Embryonic facial prominence (tissue), 1 donor: ENCODE measurements around the gene PCDHGA8.
"Not testable (repeated sequence)": the region's sequence is repeated elsewhere in the genome, so short reads cannot be mapped to it uniquely, and the experiment has no call there.

Source experiments
- DNase-seq: peaks from one replicate; pipeline ENCODE4 v3.0.0-alpha.2; 2016; ENCODE audit errors: extremely low spot score

PCDHGA8 gene

DNA sequence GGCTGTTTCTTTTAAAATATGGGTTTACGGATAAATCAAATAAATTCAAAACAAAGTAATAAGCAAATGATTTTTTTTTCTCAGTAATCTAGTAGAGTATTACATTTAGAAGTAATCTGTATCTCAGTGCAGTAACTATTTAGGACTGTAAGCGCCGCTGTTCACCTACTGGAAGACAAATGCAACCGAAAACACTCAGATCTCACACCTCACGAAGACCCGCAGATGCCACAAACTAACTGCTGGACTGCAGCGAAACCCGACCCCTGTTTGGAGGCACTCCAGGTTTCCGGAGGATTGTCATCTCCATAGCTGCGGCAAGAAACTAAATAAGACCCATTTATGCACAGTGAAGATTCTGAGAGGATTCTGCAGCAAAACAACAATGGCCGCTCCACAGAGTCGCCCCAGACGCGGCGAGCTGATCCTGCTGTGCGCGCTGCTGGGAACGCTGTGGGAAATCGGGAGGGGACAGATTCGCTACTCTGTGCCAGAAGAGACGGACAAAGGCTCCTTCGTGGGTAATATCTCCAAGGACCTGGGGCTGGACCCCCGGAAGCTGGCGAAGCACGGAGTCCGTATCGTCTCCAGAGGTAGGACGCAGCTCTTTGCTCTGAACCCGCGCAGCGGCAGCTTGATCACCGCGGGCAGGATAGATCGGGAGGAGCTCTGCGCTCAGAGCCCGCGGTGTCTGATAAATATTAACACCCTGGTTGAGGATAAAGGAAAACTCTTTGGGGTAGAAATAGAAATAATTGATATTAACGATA lies at the start of gene PCDHGA8:
TSS of gene PCDHGA8 (plus strand) at position 205 of the 770 bp plus-strand sequence. CDS start at position 386, 181 bp downstream.
- DNase-seq: no peak

DNA sequence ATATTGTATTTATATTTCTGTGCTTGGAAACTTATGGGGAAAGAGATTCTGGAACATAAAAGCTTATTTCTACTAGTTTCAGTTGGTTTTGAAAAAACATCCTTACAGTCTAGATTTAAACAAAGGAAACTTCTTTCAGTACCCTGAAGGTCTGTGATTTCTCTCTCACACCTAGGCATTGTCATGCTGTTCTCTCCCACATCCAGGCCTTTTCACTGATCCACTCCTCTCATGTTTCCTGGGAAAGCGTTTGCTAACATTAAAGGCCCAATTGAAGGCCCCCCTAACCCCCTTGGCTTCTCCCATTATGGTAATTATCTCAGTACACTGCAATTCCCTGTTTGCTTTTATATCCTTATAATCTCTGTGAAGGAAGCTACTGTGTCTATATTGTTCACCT lies 49.7 kb upstream of the PCDHGA8 start:
- no peak for DNase-seq

DNA sequence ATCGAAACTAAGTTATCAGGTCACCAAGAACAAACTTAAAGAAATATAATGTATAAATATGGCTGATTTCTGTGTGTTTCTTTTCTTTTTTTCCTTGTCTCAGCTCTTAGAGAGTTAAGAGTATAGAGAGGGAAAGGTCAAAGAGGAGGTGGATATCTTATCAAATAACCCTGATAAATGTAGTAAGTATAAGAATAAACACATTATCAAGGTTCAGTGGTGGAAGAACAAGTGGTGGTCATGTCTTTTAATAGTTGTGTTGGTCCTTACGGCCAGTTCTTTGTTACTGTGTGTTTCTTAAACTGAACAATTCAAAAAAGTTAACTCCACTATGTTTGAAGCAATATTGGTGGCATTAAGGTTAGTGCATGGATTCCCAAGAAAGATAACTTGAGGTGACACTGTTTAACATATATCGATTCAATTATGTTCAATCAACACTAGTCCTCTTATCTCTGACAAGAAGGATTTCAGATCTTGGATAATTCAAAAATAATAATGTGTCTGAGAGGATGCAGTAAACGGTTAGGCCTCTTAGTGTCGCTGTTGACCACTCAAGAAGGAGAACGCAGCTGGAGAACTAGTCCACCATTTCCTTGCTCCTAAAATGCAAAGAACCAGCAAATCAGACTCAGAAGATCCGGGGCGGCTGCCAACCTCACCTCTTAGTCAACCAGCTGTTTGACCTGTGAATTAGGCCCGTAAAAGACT lies 49.0 kb upstream of the PCDHGA8 start, which contains the start of gene PCDHGA3:
TSS of gene PCDHGA3 (plus strand) at position 588 of the 711 bp plus-strand sequence. CDS start 205 bp downstream, outside the sequence.
- no peak for DNase-seq

DNA sequence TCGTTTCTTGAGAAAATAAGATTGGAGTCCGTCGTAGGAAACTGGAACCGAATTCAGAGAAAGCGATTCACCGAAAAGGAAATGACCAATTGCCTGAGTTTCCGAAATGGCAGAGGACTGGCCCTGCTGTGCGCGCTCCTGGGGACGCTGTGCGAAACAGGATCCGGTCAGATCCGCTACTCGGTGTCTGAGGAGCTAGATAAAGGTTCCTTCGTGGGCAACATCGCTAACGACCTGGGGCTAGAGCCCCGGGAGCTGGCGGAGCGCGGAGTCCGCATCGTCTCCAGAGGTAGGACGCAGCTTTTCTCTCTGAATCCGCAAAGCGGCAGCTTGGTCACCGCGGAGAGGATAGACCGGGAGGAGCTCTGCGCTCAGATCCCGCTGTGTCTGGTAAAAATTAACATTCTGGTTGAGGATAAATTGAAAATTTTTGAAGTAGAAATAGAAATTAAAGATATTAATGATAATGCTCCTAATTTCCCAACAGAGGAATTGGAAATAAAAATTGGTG lies 48.4 kb upstream of the PCDHGA8 start:
- no peak for DNase-seq

DNA sequence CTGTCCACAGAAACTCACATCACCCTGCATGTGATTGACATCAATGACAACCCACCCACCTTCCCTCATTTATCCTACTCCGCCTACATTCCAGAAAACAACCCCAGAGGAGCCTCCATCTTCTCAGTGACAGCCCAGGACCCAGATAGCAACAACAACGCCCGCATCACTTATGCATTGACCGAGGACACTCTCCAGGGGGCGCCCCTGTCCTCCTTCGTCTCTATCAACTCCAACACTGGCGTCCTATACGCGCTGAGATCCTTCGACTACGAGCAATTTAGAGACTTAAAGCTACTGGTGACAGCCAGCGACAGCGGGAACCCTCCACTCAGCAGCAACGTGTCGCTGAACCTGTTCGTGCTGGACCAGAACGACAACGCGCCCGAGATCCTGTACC lies 47.1 kb upstream of the PCDHGA8 start:
- no peak for DNase-seq

DNA sequence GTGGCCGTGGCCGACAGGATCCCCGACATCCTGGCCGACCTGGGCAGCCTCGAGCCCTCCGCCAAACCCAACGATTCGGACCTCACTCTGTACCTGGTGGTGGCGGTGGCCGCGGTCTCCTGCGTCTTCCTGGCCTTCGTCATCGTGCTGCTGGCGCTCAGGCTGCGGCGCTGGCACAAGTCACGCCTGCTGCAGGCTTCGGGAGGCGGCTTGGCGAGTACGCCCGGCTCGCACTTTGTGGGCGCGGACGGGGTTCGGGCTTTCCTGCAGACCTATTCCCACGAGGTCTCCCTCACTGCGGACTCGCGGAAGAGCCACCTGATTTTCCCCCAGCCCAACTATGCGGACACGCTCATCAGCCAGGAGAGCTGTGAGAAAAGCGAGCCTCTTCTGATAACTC lies 46.4 kb upstream of the PCDHGA8 start:
- not testable (repeated sequence) for DNase-seq

DNA sequence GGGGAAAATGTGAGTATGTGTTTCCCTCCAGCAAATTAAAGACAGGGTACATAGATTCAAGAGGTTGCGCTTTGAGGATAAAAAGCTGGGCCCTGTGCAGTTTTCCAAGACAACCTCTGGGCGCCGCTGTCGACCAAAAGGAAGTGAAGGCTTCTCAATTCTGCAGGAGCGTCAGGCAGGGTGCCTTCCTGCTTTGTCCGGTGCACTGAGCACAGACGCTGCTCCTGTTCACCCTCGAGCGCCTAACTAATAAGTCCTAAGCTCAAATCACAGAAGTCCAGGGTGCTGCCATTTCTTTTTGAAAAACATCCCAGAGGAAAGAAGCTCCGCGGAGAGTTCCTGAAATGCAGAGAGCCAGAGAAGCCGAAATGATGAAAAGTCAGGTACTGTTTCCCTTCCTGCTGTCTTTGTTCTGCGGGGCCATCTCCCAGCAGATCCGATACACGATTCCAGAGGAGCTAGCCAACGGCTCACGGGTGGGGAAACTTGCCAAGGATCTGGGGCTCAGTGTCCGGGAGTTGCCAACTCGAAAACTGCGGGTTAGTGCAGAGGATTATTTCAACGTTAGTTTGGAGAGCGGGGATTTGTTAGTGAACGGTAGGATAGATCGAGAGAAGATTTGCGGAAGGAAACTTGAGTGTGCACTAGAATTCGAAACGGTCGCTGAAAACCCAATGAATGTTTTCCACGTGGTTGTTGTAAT lies 42.4 kb upstream of the PCDHGA8 start, which contains the start of gene PCDHGB1:
TSS of gene PCDHGB1 (plus strand) at position 183 of the 703 bp plus-strand sequence. CDS start at position 345, 162 bp downstream.
- no peak for DNase-seq

DNA sequence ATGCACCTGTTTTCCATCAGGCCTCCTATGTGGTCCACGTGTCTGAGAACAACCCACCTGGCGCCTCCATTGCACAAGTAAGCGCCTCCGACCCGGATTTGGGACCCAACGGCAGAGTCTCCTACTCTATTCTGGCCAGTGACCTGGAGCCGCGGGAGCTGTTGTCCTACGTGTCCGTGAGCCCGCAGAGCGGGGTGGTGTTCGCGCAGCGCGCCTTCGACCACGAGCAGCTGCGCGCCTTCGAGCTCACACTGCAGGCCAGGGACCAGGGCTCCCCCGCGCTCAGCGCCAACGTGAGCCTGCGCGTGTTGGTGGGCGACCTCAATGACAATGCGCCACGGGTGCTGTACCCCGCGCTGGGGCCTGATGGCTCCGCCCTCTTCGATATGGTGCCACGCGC lies 40.8 kb upstream of the PCDHGA8 start:
- no peak for DNase-seq

DNA sequence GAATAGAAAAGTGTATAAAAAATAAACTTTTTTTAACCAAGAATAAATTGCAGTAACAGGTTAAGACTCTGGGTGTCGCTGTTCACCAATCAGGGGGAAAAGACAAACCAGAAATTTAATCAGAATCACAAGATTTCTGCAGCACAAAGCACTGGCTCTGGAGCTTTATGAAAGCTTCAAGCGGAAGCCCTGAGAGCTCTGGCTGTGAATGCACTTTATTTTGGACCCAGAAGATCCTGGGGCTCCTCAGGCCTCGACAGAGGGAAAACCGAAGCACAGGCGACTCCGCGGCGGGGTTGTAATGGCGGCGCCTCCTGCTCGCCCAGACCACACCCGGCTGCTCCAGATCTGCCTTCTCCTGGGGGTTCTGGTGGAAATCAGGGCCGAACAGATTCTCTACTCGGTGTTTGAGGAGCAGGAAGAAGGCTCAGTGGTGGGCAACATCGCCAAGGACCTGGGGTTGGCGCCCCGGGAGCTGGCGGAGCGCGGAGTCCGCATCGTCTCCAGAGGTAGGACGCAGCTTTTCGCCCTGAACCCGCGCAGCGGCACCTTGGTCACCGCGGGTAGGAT lies 37.4 kb upstream of the PCDHGA8 start, which contains the start of gene PCDHGA4:
TSS of gene PCDHGA4 (plus strand) at position 122 of the 570 bp plus-strand sequence. CDS start at position 209, 87 bp downstream.
- DNase-seq: no peak

DNA sequence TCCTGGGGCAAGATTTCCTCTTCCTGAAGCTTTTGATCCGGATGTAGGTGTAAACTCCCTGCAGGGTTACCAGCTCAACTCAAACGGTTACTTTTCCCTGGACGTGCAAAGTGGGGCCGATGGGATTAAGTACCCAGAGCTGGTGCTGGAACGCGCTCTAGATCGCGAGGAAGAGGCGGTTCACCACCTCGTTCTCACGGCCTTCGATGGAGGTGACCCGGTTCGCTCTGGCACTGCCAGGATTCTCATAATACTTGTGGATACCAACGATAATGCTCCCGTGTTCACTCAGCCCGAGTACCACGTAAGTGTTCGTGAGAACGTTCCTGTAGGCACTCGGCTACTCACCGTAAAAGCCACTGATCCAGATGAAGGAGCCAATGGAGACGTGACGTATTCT lies 36.8 kb upstream of the PCDHGA8 start:
- no peak for DNase-seq

DNA sequence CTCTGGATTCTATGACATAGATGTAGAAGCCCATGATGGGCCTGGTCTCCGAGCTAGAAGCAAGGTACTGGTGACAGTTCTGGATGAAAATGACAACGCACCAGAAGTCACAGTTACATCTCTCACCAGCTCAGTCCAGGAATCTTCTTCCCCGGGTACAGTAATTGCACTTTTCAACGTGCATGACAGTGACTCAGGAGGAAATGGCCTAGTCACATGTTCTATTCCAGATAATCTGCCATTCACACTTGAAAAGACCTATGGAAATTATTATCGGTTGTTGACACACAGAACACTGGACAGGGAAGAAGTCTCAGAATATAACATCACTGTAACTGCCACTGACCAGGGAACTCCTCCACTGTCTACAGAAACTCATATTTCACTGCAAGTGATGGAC lies 36.3 kb upstream of the PCDHGA8 start:
- no peak for DNase-seq

DNA sequence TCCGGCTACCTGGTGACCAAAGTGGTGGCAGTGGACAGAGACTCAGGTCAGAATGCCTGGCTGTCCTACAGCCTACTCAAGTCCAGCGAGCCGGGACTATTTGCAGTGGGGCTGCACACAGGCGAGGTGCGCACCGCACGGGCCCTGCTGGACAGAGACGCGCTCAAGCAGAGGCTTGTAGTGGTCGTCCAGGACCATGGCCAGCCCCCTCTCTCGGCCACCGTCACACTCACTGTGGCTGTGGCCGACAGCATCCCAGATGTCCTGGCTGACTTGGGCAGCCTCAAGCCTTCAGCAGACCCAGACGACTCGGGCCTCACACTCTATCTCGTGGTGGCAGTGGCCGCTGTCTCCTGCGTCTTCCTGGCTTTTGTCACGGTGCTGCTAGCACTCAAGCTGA lies 35.5 kb upstream of the PCDHGA8 start:
- DNase-seq: no peak

DNA sequence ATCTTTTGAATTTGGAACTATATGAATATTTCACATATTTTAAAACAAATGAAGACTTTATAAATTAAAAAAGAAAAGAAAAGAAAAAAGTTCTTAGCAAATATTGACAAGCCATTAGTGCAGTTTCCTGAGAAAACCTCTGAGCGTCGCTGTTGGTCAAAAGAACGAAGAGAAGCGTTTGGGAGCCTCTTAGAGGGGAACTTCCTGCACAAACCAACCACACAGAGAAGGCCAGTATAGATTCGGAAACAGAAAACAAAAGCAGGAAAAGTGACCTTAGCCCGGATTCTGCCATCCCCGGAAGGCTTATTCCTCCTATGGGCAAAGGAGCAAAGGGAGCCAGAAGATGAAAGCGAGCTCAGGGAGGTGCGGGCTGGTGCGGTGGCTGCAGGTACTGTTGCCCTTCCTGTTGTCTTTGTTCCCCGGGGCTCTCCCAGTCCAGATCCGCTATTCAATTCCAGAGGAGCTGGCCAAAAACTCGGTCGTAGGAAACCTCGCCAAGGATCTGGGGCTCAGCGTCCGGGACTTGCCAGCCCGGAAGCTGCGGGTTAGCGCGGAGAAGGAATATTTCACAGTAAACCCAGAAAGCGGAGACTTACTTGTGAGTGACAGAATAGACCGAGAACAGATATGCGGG lies 32.5 kb upstream of the PCDHGA8 start, which contains the start of gene PCDHGB2:
TSS of gene PCDHGB2 (plus strand) at position 205 of the 637 bp plus-strand sequence. CDS start at position 347, 142 bp downstream.
- no peak for DNase-seq

DNA sequence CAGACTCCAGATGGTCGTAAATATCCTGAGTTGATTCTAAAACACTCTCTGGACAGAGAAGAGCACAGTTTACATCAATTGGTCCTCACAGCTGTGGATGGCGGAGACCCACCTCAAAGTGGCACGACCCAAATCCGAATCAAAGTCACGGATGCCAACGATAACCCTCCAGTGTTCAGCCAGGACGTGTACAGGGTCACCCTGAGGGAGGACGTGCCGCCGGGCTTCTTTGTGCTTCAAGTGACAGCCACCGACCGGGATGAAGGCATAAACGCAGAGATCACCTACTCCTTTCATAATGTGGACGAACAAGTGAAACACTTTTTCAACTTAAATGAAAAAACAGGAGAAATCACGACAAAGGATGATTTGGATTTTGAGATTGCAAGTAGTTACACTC lies 31.7 kb upstream of the PCDHGA8 start:
- DNase-seq: no peak

DNA sequence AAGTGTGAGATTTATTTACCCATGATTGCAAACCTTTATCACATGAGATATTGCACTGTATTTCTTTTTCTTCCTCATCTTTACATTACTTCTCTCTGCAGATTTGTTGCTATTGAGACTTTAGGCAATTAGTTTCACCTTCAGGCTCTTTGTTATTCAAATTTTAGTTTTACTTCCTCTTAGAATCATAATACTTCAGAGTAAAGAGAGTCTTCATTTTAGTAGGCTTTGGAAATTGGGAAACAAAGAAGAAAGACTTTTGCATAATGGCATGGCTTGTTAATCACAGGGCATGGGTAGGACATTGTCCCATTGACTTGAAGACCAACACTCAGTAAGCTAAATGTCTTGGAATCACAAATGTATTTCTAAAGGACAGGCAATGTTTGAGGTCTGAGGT lies 29.7 kb upstream of the PCDHGA8 start:
- DNase-seq: no peak

DNA sequence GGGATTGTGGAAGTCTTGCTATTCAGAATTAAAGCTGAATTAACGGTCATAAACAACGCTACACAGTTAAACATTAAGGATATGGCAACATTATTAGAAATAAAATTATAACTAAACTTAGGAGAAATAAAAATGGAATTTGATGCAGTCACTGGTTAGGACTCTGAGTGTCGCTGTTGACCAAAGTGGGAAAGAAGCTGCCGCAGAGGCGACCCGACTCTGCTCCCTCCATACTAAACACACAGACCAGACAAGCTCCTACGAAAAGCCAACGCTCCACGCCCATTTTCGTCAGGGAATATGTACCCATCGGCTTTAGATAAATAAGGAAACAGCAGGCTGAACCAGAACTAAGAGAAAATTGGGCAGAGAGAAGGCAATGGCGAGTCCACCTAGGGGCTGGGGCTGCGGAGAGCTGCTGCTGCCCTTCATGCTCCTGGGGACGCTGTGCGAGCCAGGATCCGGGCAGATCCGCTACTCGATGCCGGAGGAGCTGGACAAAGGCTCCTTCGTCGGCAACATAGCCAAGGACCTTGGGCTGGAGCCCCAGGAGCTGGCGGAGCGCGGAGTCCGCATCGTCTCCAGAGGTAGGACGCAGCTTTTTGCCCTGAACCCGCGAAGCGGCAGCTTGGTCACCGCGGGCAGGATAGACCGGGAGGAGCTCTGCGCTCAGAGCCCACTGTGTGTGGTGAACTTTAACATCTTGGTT lies 28.3 kb upstream of the PCDHGA8 start, which contains the start of gene PCDHGA5:
TSS of gene PCDHGA5 (plus strand) at position 211 of the 709 bp plus-strand sequence. CDS start at position 380, 169 bp downstream.
- no peak for DNase-seq

DNA sequence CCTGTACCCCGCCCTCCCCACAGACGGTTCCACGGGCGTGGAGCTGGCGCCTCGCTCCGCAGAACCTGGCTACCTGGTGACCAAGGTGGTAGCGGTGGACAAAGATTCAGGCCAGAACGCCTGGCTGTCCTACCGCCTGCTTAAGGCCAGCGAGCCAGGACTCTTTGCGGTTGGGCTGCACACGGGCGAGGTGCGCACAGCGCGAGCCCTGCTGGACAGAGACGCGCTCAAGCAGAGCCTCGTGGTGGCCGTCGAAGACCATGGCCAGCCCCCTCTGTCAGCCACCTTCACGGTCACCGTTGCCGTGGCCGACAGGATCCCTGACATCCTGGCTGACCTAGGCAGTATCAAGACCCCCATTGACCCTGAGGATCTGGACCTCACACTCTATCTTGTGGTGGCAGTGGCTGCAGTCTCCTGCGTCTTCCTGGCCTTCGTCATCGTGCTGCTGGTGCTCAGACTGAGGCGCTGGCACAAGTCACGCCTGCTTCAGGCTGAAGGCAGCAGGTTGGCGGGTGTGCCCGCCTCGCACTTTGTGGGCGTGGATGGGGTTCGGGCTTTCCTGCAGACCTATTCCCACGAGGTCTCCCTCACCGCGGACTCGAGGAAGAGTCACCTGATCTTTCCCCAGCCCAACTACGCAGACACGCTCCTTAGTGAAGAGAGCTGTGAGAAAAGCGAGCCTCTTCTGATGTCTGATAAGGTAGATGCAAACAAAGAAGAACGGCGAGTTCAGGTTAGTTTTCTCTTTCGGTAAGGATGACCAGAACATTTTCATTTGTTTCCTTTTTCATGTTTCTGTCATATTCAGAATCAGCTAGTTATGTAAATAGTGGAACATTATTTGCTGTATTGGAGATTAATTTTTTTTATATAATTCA lies 26.2 kb upstream of the PCDHGA8 start:
- DNase-seq: no peak

DNA sequence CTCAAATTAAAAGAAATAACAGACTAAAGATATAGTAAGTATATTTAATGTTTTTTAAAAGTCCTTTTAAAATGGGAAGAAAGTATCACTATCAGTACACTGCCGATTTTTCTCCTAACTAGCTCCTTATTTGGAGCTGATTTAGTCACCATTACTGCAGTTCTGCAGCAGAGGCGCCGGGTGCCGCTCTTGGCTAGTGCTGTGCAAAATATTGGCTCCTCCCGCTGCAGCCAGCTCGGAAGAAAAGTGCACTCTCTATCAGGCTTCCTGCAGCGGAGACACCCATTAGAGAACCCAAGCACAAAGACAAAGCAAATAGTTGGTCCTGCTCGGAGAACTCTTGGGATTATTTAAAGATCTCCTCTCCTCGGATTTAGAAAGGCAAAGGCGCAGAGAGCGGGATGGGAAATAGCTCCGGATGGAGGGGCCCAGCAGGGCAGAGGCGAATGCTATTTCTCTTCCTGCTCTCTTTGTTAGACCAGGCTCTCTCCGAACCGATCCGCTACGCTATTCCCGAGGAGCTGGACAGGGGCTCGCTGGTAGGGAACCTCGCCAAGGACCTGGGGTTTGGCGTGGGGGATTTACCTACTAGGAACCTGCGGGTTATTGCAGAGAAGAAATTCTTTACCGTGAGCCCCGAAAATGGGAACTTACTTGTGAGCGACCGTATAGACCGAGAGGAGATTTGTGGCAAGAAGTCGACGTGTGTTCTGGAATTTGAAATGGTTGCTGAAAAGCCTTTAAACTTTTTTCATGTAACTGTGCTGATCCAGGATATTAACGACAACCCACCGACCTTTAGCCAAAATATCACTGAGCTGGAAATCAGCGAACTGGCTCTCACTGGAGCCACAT lies 22.2 kb upstream of the PCDHGA8 start, which contains the start of gene PCDHGB3:
TSS of gene PCDHGB3 (plus strand) at position 249 of the 855 bp plus-strand sequence. CDS start at position 402, 153 bp downstream.
- DNase-seq: no peak
